ENCODE results near the gene CACNA2D1. TPM values are rescaled to one million over a fixed set of nuclear protein-coding genes. Genes with fewer than 3 reads are reported as not detected.
"Not testable (repeated sequence)": the region's sequence is repeated elsewhere in the genome, so short reads cannot be mapped to it uniquely, and the experiment has no call there.

Gene CACNA2D1
- total RNA-seq, 2 experiments from 2014 or later: not detected

- POLR2A ChIA-PET: no interaction called here
- CTCF ChIA-PET: interaction anchor here (1.1 kb wide), 1 partner anchor 9 kb away, joined by 3 read pairs; no protein-coding TSS in a partner anchor
- H3K9me3 Mint-ChIP-seq: no peaks in the 10 kb centered on the region
- no peak overlapping the region for H3K4me3 Mint-ChIP-seq
- peaks cover 28% of the 10 kb centered on the region for H3K27me3 Mint-ChIP-seq
- no peak overlapping the region for H3K27ac Mint-ChIP-seq
- no peaks in the 10 kb centered on the region for H3K4me1 Mint-ChIP-seq
- H3K36me3 Mint-ChIP-seq (ENCODE audit: low read depth): no peaks in the 10 kb centered on the region
- no peak for DNase-seq
These were observed 1.7 kb upstream of the CACNA2D1 start for GRCh38 chr7:82445271-82445670.

- H3K27ac Mint-ChIP-seq: no peak overlapping the region
These were observed 788 bp upstream of the CACNA2D1 start for GRCh38 chr7:82444220-82444909.

GRCh38 chr7:82443036-82443546, 486 bp downstream of the CACNA2D1 start:
- Mint-ChIP-seq H3K27me3 (peaks cover 28% of the 10 kb centered on the region), H3K4me1 (no peaks in the 10 kb centered on the region), H3K4me3 (no peak overlapping the region), H3K36me3 (ENCODE audit: low read depth) (no peaks in the 10 kb centered on the region), H3K27ac (no peak overlapping the region), H3K9me3 (no peaks in the 10 kb centered on the region)
- ChIA-PET CTCF (no interaction called here), POLR2A (no interaction called here)
- no peak for DNase-seq

More at GRCh38 chr7:82444220-82444909, 788 bp upstream of the CACNA2D1 start:
- ChIA-PET CTCF (interaction anchor here (1.1 kb wide), 1 partner anchor 8 kb away, joined by 3 read pairs; no protein-coding TSS in a partner anchor), POLR2A (no interaction called here)
- Mint-ChIP-seq H3K4me1 (no peaks in the 10 kb centered on the region), H3K9me3 (no peaks in the 10 kb centered on the region), H3K27me3 (peaks cover 28% of the 10 kb centered on the region), H3K4me3 (no peak overlapping the region), H3K36me3 (ENCODE audit: low read depth) (no peaks in the 10 kb centered on the region)
- no peak for DNase-seq

GRCh38 chr7:82442492-82443035, 1.0 kb downstream of the CACNA2D1 start:
- ChIA-PET CTCF (no interaction called here), POLR2A (no interaction called here)
- no peaks in the 10 kb centered on the region for H3K9me3 Mint-ChIP-seq
- peaks cover 28% of the 10 kb centered on the region for H3K27me3 Mint-ChIP-seq
- DNase-seq: no peak
- no peaks in the 10 kb centered on the region for H3K4me1 Mint-ChIP-seq
- no peak overlapping the region for H3K4me3 Mint-ChIP-seq
- H3K27ac Mint-ChIP-seq: no peak overlapping the region
- no peaks in the 10 kb centered on the region for H3K36me3 Mint-ChIP-seq (ENCODE audit: low read depth)

- CTCF ChIA-PET: no interaction called here
- no peak overlapping the region for H3K27ac Mint-ChIP-seq
These were observed 1.7 kb downstream of the CACNA2D1 start for GRCh38 chr7:82441669-82442478.

GRCh38 chr7:82438521-82438920, 5.1 kb downstream of the CACNA2D1 start:
- CTCF ChIA-PET: no interaction called here
- Mint-ChIP-seq H3K36me3 (ENCODE audit: low read depth) (no peaks in the 10 kb centered on the region), H3K4me3 (no peak overlapping the region), H3K27ac (no peak overlapping the region), H3K9me3 (no peaks in the 10 kb centered on the region), H3K4me1 (no peaks in the 10 kb centered on the region), H3K27me3 (peaks cover 16% of the 10 kb centered on the region)
- no peak for DNase-seq
- POLR2A ChIA-PET: no interaction called here

More at GRCh38 chr7:82441669-82442478, 1.7 kb downstream of the CACNA2D1 start:
- H3K36me3 Mint-ChIP-seq (ENCODE audit: low read depth): no peaks in the 10 kb centered on the region
- DNase-seq: no peak
- POLR2A ChIA-PET: no interaction called here
- no peaks in the 10 kb centered on the region for H3K9me3 Mint-ChIP-seq
- no peaks in the 10 kb centered on the region for H3K4me1 Mint-ChIP-seq
- no peak overlapping the region for H3K4me3 Mint-ChIP-seq
- H3K27me3 Mint-ChIP-seq: peaks cover 28% of the 10 kb centered on the region

GRCh38 chr7:82435769-82436168, 7.8 kb downstream of the CACNA2D1 start:
- H3K27me3 Mint-ChIP-seq: peaks cover under 1% of the 10 kb centered on the region
- H3K4me3 Mint-ChIP-seq: no peak overlapping the region
- no peaks in the 10 kb centered on the region for H3K9me3 Mint-ChIP-seq
- ChIA-PET CTCF (interaction anchor here (0.6 kb wide), 1 partner anchor 9 kb away, joined by 3 read pairs; no protein-coding TSS in a partner anchor), POLR2A (no interaction called here)
- H3K27ac Mint-ChIP-seq: no peak overlapping the region
- H3K4me1 Mint-ChIP-seq: no peaks in the 10 kb centered on the region
- no peak for DNase-seq
- H3K36me3 Mint-ChIP-seq (ENCODE audit: low read depth): no peaks in the 10 kb centered on the region

GRCh38 chr7:82434275-82435022, 9.1 kb downstream of the CACNA2D1 start:
- Mint-ChIP-seq H3K9me3 (no peaks in the 10 kb centered on the region), H3K4me1 (no peaks in the 10 kb centered on the region), H3K27ac (no peak overlapping the region), H3K27me3 (no peaks in the 10 kb centered on the region), H3K4me3 (no peak overlapping the region), H3K36me3 (ENCODE audit: low read depth) (no peaks in the 10 kb centered on the region)
- no peak for DNase-seq
- ChIA-PET POLR2A (no interaction called here), CTCF (no interaction called here)

- POLR2A ChIA-PET: no interaction called here
These were observed 10.1 kb downstream of the CACNA2D1 start for GRCh38 chr7:82433507-82433906.

GRCh38 chr7:82432743-82433142, 10.8 kb downstream of the CACNA2D1 start:
- H3K4me3 Mint-ChIP-seq; H3K27ac Mint-ChIP-seq; CTCF ChIA-PET; H3K27me3 Mint-ChIP-seq; H3K36me3 Mint-ChIP-seq (ENCODE audit: low read depth); DNase-seq; H3K4me1 Mint-ChIP-seq; H3K9me3 Mint-ChIP-seq; POLR2A ChIA-PET: not testable (repeated sequence)

More at GRCh38 chr7:82433507-82433906, 10.1 kb downstream of the CACNA2D1 start:
- no peaks in the 10 kb centered on the region for H3K36me3 Mint-ChIP-seq (ENCODE audit: low read depth)
- no peak overlapping the region for H3K27ac Mint-ChIP-seq
- H3K4me3 Mint-ChIP-seq: no peak overlapping the region
- CTCF ChIA-PET: no interaction called here
- H3K9me3 Mint-ChIP-seq: no peaks in the 10 kb centered on the region
- no peaks in the 10 kb centered on the region for H3K4me1 Mint-ChIP-seq
- no peaks in the 10 kb centered on the region for H3K27me3 Mint-ChIP-seq
- DNase-seq: no peak

- H3K4me1 Mint-ChIP-seq: no peaks in the 10 kb centered on the region
- H3K4me3 Mint-ChIP-seq: no peak overlapping the region
These were observed 12.8 kb downstream of the CACNA2D1 start for GRCh38 chr7:82430500-82431465.

GRCh38 chr7:82429408-82429807, 14.2 kb downstream of the CACNA2D1 start:
- ChIA-PET POLR2A (no interaction called here), CTCF (no interaction called here)
- H3K4me3 Mint-ChIP-seq: no peak overlapping the region
- no peaks in the 10 kb centered on the region for H3K4me1 Mint-ChIP-seq
- H3K27ac Mint-ChIP-seq: no peak overlapping the region
- no peak for DNase-seq
- H3K9me3 Mint-ChIP-seq: no peaks in the 10 kb centered on the region
- H3K27me3 Mint-ChIP-seq: no peaks in the 10 kb centered on the region
- no peaks in the 10 kb centered on the region for H3K36me3 Mint-ChIP-seq (ENCODE audit: low read depth)

More at GRCh38 chr7:82430500-82431465, 12.8 kb downstream of the CACNA2D1 start:
- Mint-ChIP-seq H3K9me3 (no peaks in the 10 kb centered on the region), H3K27me3 (no peaks in the 10 kb centered on the region), H3K27ac (no peak overlapping the region), H3K36me3 (ENCODE audit: low read depth) (no peaks in the 10 kb centered on the region)
- POLR2A ChIA-PET: no interaction called here
- DNase-seq: no peak
- CTCF ChIA-PET: no interaction called here
